GM04504 (cell line): ENCODE measurements around the gene TBC1D10B.

ENCODE experiments used
- DNase-seq: peaks from one replicate; pipeline ENCODE4 v3.0.0-alpha.2; 2012; ENCODE audit warnings: low read depth

TBC1D10B gene, protein sequence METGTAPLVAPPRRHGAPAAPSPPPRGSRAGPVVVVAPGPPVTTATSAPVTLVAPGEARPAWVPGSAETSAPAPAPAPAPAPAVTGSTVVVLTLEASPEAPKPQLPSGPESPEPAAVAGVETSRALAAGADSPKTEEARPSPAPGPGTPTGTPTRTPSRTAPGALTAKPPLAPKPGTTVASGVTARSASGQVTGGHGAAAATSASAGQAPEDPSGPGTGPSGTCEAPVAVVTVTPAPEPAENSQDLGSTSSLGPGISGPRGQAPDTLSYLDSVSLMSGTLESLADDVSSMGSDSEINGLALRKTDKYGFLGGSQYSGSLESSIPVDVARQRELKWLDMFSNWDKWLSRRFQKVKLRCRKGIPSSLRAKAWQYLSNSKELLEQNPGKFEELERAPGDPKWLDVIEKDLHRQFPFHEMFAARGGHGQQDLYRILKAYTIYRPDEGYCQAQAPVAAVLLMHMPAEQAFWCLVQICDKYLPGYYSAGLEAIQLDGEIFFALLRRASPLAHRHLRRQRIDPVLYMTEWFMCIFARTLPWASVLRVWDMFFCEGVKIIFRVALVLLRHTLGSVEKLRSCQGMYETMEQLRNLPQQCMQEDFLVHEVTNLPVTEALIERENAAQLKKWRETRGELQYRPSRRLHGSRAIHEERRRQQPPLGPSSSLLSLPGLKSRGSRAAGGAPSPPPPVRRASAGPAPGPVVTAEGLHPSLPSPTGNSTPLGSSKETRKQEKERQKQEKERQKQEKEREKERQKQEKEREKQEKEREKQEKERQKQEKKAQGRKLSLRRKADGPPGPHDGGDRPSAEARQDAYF

DNA sequence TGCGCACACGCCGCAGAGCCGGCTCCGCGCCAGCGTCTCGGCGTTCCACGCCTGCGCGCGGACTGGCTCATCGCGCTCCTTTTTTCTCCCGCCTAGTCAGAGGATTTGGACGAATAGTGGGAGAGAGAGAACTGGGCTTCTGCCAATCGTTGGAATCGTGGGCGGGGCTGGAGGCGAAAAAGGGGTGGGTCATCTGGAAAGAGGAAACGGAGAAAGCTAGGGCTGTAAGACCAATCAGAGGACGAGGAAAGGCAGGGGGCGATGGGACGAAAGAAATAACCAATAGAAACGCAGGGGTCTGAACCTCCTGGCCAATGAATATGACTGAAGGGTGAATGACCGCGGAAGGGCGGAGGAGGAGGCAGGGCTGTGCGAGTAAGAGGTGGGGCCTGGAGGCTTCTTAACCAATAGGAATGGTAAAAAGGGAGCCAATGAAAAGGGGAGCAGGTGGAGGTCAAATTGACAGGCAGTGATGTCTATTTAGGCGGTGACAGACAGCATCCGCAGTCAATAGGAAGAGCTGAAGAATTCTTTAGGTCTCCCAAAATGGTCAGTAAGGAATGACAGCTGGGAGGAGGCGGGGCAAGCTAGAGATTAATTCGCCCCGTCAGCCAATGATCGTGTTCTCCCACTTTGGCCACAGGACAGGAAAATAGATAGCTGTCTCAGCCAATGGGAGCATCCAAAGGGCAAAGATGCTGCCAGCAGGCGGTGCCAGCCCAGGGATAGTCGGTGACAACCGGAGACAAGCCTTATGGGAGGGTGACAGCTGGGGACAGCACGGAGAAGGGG is at the start of gene TBC1D10B:
Gene TBC1D10B (minus strand): TSS at position 39 of the 792 bp plus-strand sequence. CDS start 311 bp downstream, outside the sequence.
- DNase-seq: peak; percentile 100

DNA sequence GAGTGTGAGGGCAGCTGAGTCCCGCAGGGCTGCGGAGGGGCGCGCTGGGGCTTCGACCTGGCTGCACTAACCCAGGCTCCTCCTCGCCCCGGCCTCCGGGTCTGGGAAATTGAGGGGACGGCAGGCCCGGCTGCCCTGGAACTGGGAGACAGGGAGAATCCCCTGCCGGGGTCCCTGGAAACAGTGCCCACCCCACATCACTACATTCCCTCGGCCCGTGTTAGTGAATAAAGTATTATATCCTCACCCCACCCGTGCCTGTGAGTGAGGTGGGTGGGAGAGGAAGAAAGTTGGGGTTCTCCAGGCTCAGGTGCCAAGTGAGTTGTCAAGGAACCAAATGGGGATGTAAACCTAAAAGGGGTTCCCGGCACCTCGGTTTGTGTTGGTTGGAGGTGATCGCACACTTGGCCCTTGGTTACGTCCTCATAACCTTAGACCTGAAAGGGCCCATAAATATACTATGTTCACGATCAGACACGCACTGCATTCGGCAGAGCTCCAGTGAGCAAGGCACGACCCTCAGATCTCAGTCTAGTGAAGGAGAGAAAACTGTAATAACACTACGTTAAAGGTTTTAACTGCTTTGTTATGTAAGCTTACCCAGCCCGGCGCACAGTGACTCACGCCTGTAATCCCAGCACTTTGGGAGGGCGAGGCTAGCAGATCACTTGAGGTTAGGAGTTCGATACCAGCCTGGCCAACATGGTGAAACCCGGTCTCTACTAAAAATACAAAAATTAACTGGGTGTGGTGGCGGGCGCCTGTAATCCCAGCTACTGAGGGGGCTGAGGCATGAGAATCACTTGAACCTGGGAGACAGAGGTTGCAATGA is 48.3 kb upstream of the TBC1D10B start:
- no peak for DNase-seq

DNA sequence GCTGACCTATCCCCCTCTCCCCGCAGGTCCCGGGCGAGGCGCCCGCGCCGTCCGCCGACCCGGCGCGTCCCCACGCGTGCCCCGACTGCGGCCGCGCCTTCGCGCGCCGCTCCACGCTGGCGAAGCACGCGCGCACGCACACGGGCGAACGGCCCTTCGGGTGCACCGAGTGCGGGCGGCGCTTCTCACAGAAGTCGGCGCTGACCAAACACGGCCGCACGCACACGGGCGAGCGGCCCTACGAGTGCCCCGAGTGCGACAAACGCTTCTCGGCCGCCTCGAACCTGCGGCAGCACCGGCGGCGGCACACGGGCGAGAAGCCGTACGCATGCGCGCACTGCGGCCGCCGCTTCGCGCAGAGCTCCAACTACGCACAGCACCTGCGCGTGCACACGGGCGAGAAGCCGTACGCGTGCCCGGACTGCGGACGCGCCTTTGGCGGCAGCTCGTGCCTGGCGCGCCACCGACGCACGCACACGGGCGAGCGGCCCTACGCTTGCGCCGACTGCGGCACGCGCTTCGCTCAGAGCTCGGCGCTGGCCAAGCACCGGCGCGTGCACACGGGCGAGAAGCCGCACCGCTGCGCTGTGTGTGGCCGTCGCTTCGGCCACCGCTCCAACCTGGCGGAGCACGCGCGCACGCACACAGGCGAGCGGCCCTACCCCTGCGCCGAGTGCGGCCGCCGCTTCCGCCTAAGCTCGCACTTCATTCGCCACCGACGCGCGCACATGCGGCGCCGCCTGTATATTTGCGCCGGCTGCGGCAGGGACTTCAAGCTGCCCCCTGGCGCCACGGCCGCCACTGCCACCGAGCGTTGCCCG is 47.4 kb upstream of the TBC1D10B start:
- peak; percentile 76 for DNase-seq

DNA sequence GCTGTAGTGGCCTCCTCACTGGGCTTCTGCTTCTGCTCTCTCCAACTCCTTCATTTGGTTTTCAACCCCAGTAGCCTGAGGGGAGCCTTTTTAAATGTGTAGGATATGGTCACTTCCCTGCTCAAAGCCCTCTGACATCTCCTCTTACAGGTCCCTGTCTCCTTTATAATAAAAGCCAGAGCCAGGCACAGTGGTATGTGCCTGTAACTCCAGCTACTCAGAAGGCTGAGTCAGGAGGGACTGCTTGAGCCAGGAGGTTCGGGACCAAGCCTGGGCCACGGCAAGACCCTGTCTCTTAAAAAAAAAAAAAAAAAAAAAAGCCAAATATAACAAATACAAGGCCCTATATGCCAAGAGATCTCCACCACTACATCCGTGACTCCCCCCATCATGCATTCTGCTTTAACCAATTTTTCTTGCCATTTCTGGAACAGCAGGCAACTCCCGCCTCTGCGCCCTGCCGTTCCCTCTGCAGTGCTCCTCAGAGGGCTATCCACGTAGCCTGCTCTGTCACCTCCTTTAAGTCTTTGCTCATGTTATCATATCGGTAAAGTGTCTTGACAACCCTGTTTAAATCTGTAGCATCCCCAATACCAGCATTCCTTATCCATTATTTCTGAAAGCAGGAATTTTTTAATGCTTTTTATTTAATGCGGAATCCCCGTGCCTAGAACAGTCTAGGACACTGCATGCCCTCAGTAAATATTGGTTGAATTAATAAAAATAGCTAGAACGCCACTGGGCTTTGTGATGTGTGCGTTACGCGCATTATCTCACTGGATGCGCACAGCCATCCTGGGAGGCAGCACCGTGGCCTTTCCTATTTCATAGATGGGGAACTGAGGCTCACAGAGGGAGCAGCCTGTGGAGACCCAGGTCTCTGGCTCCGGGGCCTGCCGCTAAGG is 46.6 kb upstream of the TBC1D10B start:
- DNase-seq: no peak

DNA sequence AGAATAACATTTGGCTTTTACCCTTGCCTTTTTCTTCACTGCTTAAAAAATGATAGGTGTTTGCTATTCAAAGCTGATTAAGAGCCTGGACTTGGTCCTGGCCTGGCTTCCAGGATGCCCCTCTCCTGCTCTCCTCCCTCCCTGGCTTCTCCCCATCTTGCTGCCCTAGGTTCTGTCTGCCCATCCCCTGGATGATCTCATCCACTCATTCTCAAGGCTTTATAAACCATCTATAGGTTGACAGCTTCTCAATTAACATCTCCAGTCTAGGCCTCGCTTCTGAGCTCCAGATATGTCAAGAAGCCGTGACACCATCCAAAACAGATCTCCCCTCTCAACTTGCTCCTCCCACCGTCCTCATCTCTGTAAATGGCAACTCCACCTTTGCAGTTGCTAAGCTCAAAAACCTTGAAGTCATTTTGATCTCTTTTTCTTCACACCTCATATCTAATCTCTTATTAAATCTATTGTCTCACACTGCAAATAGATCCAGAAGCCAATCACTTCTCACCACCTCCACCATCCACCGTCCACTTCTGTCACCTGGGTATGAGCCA is 45.8 kb upstream of the TBC1D10B start:
- DNase-seq: no peak

DNA sequence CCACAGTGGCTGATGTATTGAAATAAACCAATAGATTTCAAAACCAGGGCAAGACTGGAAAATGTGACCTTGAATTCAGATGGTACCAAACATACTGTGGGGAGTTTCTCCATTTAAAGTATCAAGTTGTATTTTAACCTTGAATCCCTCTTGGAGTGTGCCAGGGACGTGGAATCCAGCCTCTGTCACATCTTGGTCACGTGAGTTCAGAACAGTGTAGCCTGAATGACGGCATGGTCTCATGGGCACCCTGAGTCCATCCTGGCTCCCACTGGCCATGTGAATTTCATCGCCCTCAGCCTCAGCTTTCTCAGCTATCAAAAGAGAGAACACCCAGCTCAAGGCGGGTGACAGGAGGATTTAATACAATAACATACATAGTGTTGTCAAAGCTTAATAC is 43.9 kb upstream of the TBC1D10B start:
- DNase-seq: no peak

DNA sequence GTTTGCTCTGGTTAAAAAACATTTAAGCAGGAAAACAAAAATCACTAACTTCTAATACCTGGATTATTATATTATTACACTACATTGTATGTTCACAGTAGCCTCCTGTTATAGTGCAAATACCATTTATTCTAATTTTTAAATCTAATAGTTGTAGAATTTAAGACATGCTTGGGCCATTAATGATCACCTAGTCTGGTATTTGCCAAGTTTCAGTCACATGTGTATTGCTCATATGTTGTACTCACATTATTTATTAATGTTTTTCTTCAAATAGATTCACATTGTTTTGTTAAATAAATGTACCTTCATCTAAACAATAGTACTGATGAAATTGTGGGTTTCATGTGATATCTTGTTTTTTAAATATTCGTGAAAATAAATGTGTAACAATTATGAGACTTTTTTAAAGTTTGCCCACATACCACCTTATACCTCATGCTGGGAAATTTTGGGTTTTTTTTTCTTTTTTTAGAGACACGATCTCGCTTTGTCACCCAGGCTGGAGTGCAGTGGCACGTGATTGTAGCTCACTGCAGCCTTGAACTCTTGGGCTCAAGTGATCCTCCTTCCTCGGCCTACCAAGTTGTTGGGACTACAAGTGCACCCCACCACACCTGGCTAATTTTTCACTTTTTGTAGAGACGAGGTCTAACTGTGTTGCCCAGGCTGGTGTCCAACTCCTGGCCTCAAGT is 43.0 kb upstream of the TBC1D10B start:
- DNase-seq: no peak

DNA sequence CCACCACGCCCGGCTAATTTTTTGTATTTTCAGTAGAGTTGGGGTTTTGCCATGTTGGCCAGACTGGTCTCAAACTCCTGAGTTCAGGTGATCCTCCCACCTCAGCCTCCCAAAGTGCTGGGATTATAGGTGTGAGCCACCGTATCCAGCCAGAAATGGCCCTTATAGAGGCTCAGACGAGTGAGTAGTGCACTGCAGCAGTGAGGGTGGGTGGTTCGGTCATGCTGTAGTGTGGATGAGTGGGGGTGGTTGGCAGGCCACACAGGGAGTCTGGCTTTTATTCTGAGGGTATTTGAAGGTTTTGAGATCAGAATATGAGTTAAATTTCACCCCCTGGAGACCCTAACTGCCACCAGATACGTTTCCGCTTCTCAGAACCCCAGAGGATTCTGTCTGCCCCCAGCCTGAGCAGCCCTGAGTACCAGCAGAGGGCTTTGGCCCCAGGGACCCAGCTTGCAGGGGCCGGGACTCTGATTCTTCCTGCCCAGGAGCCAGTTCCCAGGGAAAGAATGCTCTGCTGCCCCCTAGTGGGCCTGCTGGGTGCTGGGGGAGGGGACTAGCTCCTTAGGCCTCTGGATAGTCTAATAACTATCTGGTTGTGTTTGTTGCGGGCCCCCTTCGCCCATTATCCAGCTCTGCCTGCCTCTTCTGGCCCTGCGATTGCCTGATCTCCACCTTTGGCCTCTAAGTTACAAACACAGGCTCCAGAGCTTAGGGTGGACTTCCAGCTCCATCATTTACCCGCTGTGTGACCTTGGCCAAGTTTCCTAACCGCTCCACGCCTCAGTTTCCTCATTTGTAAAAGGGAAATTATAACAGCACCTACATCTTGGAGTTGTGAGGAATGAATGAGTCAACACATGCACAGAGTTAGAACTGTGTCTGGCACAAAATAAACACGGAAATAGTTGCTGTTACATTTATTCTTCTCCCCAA is 39.1 kb upstream of the TBC1D10B start:
- DNase-seq: peak; percentile 60

DNA sequence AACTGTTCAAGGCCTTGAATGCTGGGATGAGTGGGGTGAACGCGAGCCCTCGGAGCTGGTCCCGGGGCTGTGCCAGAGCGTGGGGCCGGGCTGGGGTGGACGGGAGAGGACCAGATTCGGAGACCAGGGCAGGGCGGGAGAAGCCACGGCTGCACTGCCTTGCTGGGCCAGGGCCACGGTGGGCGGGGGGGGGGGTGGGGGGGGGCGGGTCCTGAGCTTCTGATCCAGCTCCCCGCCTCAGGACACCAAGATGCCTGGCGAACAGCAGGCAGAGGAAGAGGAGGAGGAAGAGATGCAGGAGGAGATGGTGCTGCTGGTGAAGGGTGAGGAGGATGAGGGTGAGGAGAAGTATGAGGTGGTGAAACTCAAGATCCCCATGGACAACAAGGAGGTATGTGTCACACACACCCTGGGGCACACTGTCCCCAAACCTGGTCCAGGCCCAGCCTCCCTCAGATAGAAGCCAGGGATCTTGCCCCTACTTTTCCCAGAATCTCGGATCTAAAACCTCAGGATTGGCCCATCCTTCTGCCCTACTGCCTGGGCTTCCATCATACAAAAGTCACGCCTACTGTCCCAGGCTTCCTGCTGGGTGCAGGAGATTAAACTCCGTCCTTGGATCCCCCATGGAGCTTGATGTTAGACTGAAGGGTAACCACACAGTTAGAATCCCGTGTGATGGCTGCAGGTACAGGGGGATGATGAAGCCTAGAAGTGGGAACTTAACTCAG is 37.7 kb upstream of the TBC1D10B start:
- no peak for DNase-seq

DNA sequence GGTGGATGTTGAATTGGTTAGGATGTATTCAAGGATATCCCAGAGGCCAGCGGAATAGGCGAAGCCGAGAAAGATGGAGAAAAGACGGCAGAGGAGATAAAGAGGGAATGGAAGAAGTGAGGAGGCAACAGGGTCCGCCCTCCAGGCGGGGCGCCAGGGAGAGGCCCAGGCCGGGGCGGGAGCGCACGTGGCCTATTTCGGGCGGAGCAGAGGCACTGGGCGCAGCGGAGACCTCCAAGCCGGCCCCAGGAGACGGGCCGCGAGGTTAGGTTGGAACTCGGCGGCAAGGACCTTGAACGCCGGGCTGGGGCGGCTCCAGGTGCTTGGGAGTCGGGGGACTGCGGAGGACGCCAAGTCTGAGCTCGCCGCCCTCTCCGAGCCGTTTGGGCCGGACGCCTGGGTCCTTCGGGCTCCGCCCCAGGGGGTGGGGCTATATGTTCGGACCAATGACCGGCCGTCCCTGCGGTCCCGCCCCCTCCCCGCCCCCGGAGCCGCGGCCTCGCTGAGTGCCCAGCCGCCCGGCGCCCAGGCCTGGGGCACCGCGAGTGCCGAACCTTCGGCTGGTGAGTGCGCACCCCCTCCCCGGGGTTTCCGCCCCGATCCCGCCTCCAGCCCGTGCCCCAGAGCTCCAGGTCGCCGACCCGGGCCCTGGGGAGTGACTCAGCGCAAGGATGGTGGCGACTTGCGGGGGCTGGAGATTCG is 37.0 kb upstream of the TBC1D10B start, which contains the start of gene ZNF771:
Gene ZNF771 (plus strand): TSS at position 505 of the 702 bp plus-strand sequence. CDS start 448 bp downstream, outside the sequence.
- DNase-seq: peak; percentile 74

DNA sequence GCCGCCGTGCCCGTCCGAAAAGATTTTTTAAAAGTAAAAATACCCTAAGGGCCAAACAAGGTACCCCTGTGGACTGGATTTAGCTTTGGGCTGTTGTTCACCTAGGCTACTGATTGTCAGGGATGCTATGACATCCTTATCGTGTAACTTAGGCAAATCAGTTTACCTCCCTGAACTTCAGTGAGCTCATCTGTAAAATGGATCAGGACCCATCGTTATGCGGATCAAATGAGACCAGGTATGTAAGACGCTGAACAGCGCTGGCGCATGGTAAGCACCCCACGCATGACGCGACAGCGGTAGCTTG is 36.5 kb upstream of the TBC1D10B start:
- DNase-seq: no peak

DNA sequence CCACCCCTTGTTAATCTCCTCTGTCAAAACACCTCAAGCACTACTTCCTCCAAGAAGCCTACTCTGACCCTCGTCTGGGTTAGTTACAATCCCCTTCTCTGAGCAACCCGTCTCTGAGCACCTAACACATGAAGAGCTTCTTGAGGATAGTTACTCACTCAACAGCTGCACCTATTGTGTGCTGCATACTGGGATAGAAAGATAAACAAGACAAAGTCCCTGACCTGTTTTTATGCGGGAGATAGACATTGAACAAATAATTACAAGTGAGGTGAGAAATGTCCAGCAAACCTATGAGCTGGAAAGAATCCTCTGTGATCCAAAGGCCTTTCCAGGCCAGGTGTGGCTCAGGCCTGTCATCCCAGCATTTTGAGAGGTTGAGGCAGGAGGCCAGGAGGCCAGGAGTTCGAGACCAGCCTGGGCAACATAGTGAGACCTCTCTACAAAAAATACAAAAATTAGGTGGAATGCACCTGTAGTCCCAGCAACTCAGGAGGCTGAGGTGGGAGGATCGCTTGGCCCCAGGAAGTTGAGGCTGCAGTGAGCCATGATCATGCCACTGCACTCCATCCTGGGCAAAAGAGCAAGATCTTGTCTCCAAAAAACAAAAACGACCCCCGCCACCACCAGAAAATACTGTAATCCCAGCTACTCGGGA is 31.6 kb upstream of the TBC1D10B start:
- no peak for DNase-seq

DNA sequence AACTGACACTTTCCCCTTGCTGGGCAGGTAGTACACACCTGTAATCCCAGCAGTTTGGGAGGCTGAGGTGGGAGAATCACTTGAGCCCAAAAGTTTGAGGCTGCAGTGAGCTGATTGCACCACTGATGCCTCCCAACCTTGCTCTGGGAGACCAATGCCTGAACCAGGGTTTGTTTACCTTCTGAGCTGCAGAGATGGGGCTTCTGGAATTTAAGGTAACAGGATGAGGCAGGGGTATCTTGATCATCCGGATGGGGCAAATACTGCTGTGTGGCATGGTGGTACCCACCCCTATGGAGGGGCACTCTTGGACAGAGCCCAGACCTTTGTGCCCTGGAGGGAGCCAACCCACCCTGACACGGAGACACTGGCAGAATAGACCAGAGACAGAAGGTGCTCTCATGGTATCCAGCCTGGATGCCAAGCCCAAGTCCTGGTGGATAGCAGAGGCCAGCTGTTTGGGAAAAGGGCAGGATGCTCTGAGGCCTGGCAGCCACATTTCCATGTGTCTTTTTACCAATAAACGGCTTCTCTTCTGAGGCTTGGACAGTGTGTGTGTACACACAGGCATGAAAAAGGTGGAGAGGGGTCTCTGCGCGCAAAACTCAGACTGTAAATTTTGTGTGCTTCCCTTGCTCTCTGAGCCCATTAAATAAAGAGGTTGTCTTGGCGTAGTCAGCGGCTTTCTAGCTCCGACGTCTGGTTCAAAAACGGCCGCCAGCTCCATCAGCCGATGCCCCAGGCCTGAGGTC is 29.3 kb upstream of the TBC1D10B start:
- DNase-seq: no peak

DNA sequence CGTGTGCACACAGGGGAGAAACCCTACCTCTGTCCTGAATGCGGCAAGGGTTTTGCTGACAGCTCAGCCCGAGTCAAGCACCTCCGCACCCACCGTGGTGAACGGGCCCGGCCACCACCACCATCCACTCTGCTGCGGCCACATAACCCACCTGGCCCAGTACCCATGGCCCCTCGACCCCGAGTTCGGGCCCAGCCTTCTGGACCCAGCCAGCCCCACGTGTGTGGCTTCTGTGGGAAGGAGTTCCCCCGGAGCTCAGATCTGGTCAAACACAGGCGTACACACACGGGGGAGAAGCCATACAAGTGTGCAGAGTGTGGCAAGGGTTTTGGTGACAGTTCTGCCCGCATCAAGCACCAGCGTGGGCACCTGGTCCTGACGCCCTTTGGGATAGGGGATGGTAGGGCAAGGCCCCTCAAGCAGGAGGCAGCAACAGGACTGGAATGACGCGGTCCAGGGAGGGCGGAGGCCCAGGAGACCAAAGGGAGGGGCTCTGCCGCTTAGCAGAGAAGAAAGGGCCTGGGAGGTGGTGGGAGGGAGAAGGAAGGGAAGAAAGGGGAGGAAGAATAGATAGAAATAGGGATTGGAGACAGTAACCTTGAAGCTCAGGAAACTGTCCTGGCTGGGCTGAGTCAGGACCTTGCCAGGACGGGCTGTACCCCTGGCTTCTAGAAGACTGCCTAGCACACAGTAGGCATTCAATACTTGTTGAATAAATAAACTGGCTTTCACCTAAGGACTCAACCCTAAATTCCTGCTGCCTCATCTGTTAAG is 28.6 kb upstream of the TBC1D10B start:
- no peak for DNase-seq
